DND-41 (cell line): Measurements from ENCODE around the gene PILRA.
"Not testable (repeated sequence)": the region's sequence is repeated elsewhere in the genome, so short reads cannot be mapped to it uniquely, and the experiment has no call there.

Source experiments
- EZH2 ChIP-seq: IDR thresholded peaks from 3 replicates; pipeline ENCODE4 v1.6.1; 2012; ENCODE audit warnings: borderline replicate concordance, low read depth, mild to moderate bottlenecking, moderate library complexity, low read length, inconsistent platforms; ENCODE audit not compliant: severe bottlenecking
- TF ChIP-seq, protein P1 (sequence below): IDR thresholded peaks from 2 replicates; pipeline ENCODE4 v1.5.1; 2012; ENCODE audit warnings: borderline replicate concordance, low read length, moderate library complexity, mild to moderate bottlenecking; ENCODE audit not compliant: poor library complexity, severe bottlenecking; ENCODE audit errors: extremely low read depth

DNA sequence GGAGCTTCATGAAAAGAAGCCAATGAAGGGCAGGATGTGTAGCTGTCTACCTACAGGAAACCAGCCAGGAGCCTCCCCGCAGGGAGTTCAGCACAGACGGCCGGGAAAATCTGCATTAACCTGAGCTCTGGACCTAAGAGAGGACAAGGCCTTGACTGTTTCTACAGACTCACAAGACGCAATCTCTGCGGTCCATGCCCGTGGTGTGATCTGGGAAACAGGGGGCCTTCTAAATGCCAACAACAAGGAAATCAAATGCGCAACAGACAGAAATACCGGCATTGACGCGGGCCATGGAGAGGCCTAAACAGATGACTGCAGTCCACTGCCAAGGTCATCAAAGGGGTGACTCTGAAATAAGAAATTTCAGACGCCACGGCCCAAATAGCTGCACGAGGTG lies 49.1 kb upstream of the PILRA start:
- TF ChIP-seq, protein P1, sequence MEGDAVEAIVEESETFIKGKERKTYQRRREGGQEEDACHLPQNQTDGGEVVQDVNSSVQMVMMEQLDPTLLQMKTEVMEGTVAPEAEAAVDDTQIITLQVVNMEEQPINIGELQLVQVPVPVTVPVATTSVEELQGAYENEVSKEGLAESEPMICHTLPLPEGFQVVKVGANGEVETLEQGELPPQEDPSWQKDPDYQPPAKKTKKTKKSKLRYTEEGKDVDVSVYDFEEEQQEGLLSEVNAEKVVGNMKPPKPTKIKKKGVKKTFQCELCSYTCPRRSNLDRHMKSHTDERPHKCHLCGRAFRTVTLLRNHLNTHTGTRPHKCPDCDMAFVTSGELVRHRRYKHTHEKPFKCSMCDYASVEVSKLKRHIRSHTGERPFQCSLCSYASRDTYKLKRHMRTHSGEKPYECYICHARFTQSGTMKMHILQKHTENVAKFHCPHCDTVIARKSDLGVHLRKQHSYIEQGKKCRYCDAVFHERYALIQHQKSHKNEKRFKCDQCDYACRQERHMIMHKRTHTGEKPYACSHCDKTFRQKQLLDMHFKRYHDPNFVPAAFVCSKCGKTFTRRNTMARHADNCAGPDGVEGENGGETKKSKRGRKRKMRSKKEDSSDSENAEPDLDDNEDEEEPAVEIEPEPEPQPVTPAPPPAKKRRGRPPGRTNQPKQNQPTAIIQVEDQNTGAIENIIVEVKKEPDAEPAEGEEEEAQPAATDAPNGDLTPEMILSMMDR: not testable (repeated sequence)
- not testable (repeated sequence) for TF ChIP-seq EZH2
